KBM-7 (cell line): ENCODE data around the gene UBL4A.
"Not testable (repeated sequence)": the region's sequence is repeated elsewhere in the genome, so short reads cannot be mapped to it uniquely, and the experiment has no call there.

Source experiments
- DNase-seq: peaks from one replicate; pipeline ENCODE4 v3.0.0-alpha.2; 2015
- in situ Hi-C: fragments of 300-500 bp; cut with MboI; formaldehyde crosslinking; loops from 2 replicates; pipeline ENCODE4 v1.14.3; 2020; ENCODE audit warnings: low sequenced_read_pairs, low pct_unique_long_range_greater_than_20kb, mixed read lengths

UBL4A gene

GRCh38 chrX:154511761-154512160 lies 25.3 kb upstream of the UBL4A start:
- in situ Hi-C loops, result no loop called here
- no peak for DNase-seq

GRCh38 chrX:154509455-154509854 lies 23.0 kb upstream of the UBL4A start:
- no peak for DNase-seq
- in situ Hi-C loops, result no loop called here

GRCh38 chrX:154508384-154508745 lies 21.9 kb upstream of the UBL4A start:
- in situ Hi-C loops, result no loop called here
- no peak for DNase-seq

GRCh38 chrX:154507673-154508383 lies 21.4 kb upstream of the UBL4A start:
- DNase-seq, result no peak
- in situ Hi-C loops, result no loop called here

GRCh38 chrX:154506483-154507332 lies 20.3 kb upstream of the UBL4A start:
- in situ Hi-C loops, result no loop called here
- DNase-seq, result no peak

GRCh38 chrX:154505734-154506133 lies 19.3 kb upstream of the UBL4A start:
- DNase-seq, result no peak

GRCh38 chrX:154502989-154503388 lies 16.6 kb upstream of the UBL4A start:
- in situ Hi-C loops, result no loop called here
- no peak for DNase-seq

More at GRCh38 chrX:154505734-154506133, 19.3 kb upstream of the UBL4A start:
- in situ Hi-C loops, result no loop called here

GRCh38 chrX:154502098-154502497 lies 15.7 kb upstream of the UBL4A start:
- DNase-seq, result no peak
- in situ Hi-C loops, result no loop called here

- in situ Hi-C loops, result not testable (repeated sequence)
Observed at GRCh38 chrX:154501423-154501822, 15.0 kb upstream of the UBL4A start.

GRCh38 chrX:154496591-154497137 lies 10.2 kb upstream of the UBL4A start:
- DNase-seq, in situ Hi-C loops: not testable (repeated sequence)

More at GRCh38 chrX:154501423-154501822, 15.0 kb upstream of the UBL4A start:
- DNase-seq, result not testable (repeated sequence)

- in situ Hi-C loops, result no loop called here
Observed at GRCh38 chrX:154495472-154495922, 9.1 kb upstream of the UBL4A start.

GRCh38 chrX:154494715-154495114 lies 8.3 kb upstream of the UBL4A start:
- in situ Hi-C loops, result no loop called here
- no peak for DNase-seq

More at GRCh38 chrX:154495472-154495922, 9.1 kb upstream of the UBL4A start:
- DNase-seq, result no peak

- DNase-seq, result peak; percentile 97
- in situ Hi-C loops, result no loop called here
Observed at GRCh38 chrX:154490414-154491083, 4.1 kb upstream of the UBL4A start, which contains the start of gene SLC10A3. TSS of gene SLC10A3 (minus strand) at chrX:154490629. CDS start at chrX:154488940, 1,689 bp downstream.

GRCh38 chrX:154490021-154490413 lies 3.6 kb upstream of the UBL4A start:
- in situ Hi-C loops, result no loop called here
- peak; percentile 43 for DNase-seq

GRCh38 chrX:154489182-154489581 lies 2.8 kb upstream of the UBL4A start:
- in situ Hi-C loops, result no loop called here
- DNase-seq, result no peak

- DNase-seq, result no peak
- in situ Hi-C loops, result no loop called here
Observed at GRCh38 chrX:154488336-154489075, 2.1 kb upstream of the UBL4A start.

GRCh38 chrX:154487518-154488290 lies 1.3 kb upstream of the UBL4A start:
- no peak for DNase-seq
- in situ Hi-C loops, result no loop called here

GRCh38 chrX:154486052-154486395 lies 391 bp downstream of the UBL4A start:
- DNase-seq, result peak; percentile 37
- in situ Hi-C loops, result no loop called here
